GM23248 (cell line): ENCODE data around the gene THSD4. TPM values are rescaled to one million over a fixed set of nuclear protein-coding genes. Genes with fewer than 3 reads are reported as not detected.
"Not testable (repeated sequence)": the region's sequence is repeated elsewhere in the genome, so short reads cannot be mapped to it uniquely, and the experiment has no call there.

Source experiments
- DNase-seq: peaks from one replicate; pipeline ENCODE4 v3.0.0-alpha.2; 2015
- H2AFZ ChIP-seq: fragments of 200-600 bp; sonication (generic); 2 replicates; pipeline ENCODE4 v1.6.1; 2016; ENCODE audit warnings: antibody characterized with exemption
- H3F3A ChIP-seq: fragments of 200-600 bp; sonication (generic); 2 replicates; pipeline ENCODE4 v1.6.1; 2016; ENCODE audit warnings: mild to moderate bottlenecking, antibody characterized with exemption, mixed run types; ENCODE audit not compliant: insufficient read depth
- H3K27ac ChIP-seq: fragments of 200-600 bp; sonication (generic); 2 replicates; pipeline ENCODE4 v1.5.1; 2016; ENCODE audit warnings: mild to moderate bottlenecking
- H3K27me3 ChIP-seq: fragments of 200-600 bp; sonication (generic); replicated peaks from 2 replicates; pipeline ENCODE4 v1.6.1; 2016; ENCODE audit warnings: mild to moderate bottlenecking; ENCODE audit not compliant: insufficient read depth
- H3K36me3 ChIP-seq: fragments of 200-600 bp; sonication (generic); 2 replicates; pipeline ENCODE4 v1.6.1; 2016; ENCODE audit warnings: low read depth, mild to moderate bottlenecking
- H3K4me1 ChIP-seq: fragments of 200-600 bp; sonication (generic); 2 replicates; pipeline ENCODE4 v1.6.1; 2016; ENCODE audit warnings: mild to moderate bottlenecking; ENCODE audit not compliant: insufficient read depth
- H3K4me2 ChIP-seq: fragments of 200-600 bp; sonication (generic); one replicate; pipeline ENCODE4 v1.6.1; 2016; ENCODE audit warnings: mild to moderate bottlenecking; ENCODE audit not compliant: unreplicated experiment
- H3K4me3 ChIP-seq: fragments of 200-600 bp; sonication (generic); 2 replicates; pipeline ENCODE4 v1.5.1; 2016; ENCODE audit warnings: mild to moderate bottlenecking
- H3K79me2 ChIP-seq: fragments of 200-600 bp; sonication (generic); 2 replicates; pipeline ENCODE4 v1.6.1; 2016; ENCODE audit warnings: mild to moderate bottlenecking; ENCODE audit not compliant: insufficient read depth
- H3K9ac ChIP-seq: fragments of 200-600 bp; sonication (generic); 2 replicates; pipeline ENCODE4 v1.6.1; 2016; ENCODE audit warnings: mild to moderate bottlenecking
- H3K9me2 ChIP-seq: fragments of 200-600 bp; sonication (generic); 2 replicates; pipeline ENCODE4 v1.6.1; 2016; ENCODE audit warnings: mixed run types, mild to moderate bottlenecking, moderate library complexity; ENCODE audit not compliant: insufficient read depth
- H3K9me3 ChIP-seq: fragments of 200-600 bp; sonication (generic); one replicate; pipeline ENCODE4 v1.6.1; 2017; ENCODE audit warnings: low read depth
- H4K20me1 ChIP-seq: fragments of 200-600 bp; sonication (generic); 2 replicates; pipeline ENCODE4 v1.6.0; 2016; ENCODE audit not compliant: insufficient read depth
- EZH2 ChIP-seq: fragments of 200-600 bp; sonication (generic); IDR thresholded peaks from 2 replicates; pipeline ENCODE4 v1.6.1; 2018; ENCODE audit warnings: antibody characterized with exemption, mild to moderate bottlenecking; ENCODE audit not compliant: insufficient read depth, poor library complexity, severe bottlenecking
- EZH2phosphoT487 ChIP-seq: fragments of 200-600 bp; sonication (generic); IDR thresholded peaks from 2 replicates; pipeline ENCODE4 v1.6.1; 2018; ENCODE audit warnings: antibody characterized with exemption, moderate library complexity, mild to moderate bottlenecking, low read depth; ENCODE audit not compliant: insufficient read depth
- WGBS, 2 experiments: methylation state at CpG; one replicate each; pipeline ENCODE4 v1.1.6; 2015 to 2017; ENCODE audit warnings: low lambda C conversion rate in 2 of 2, low coverage in 1 of 2; ENCODE audit errors: missing lambda C conversion rate in 2 of 2; 5-methylcytosine and 5-hydroxymethylcytosine counted together
- in situ Hi-C: fragments of 300-500 bp; cut with MboI; formaldehyde crosslinking; loops from 2 replicates; pipeline ENCODE4 v1.15.0; 2020
- polyA plus RNA-seq: library from polyadenylated mRNA; unstranded; fragments of >200 nt; fragmentation: Nextera tagmentation; extraction: Ambion mirVana; gene quantifications from 2 replicates; pipeline ENCODE4 v1.2.1, GENCODE V29; 2016
- total RNA-seq: library from RNA; depleted of rRNA; stranded (reverse); fragments of >200 nt; shearing (Covaris generic); gene quantifications from 2 replicates; pipeline ENCODE4 v1.2.3, GENCODE V29; 2014

The THSD4 gene
- total and polyA plus RNA-seq, 2 experiments from 2014 or later: 14.2 to 58.9 TPM

- Histone ChIP-seq H4K20me1 (0 out of 2 replicates have a peak, but pooled peaks cover 3% of the 10 kb centered on the region), H3K79me2 (peaks cover 99% of the 10 kb centered on the region), H2AFZ (no peak overlapping the region), H3K9me2 (no peaks in the 10 kb centered on the region), H3K36me3 (no peaks in the 10 kb centered on the region), H3K9ac (no peak overlapping the region), H3K4me2 (no peak overlapping the region), H3K4me3 (no peak overlapping the region), H3K27ac (no peak overlapping the region), H3K4me1 (0 out of 2 replicates have a peak, but pooled peaks cover 6% of the 10 kb centered on the region), H3K9me3 (no peaks in the 10 kb centered on the region), H3K27me3 (no peaks in the 10 kb centered on the region), H3F3A (no peaks in the 10 kb centered on the region)
- in situ Hi-C loops: no loop called here
- 75 to 98% methylated on average over 3 to 4 of the region's 4 CpGs for WGBS, 2 experiments
- no peak for DNase-seq
- TF ChIP-seq EZH2phosphoT487: no peak
- no peak for TF ChIP-seq EZH2
These were observed 6.2 kb downstream of the THSD4 start for GRCh38 chr15:71121442-71121841.

- peaks cover 99% of the 10 kb centered on the region for H3K79me2 ChIP-seq
- H2AFZ ChIP-seq: no peak overlapping the region
- no peak overlapping the region for H3K9ac ChIP-seq
- H3K27me3 ChIP-seq: no peaks in the 10 kb centered on the region
- no peaks in the 10 kb centered on the region for H3K9me2 ChIP-seq
- TF ChIP-seq EZH2phosphoT487 (no peak), EZH2 (no peak)
- no peak for DNase-seq
- 0 out of 2 replicates have a peak, but pooled peaks cover 3% of the 10 kb centered on the region for H4K20me1 ChIP-seq
- in situ Hi-C loops: no loop called here
- H3K4me3 ChIP-seq: no peak overlapping the region
- 81 to 85% methylated on average over 8 of the region's 8 CpGs for WGBS, 2 experiments
- no peak overlapping the region for H3K27ac ChIP-seq
- H3F3A ChIP-seq: 0 out of 2 replicates have a peak, but pooled peaks cover 7% of the 10 kb centered on the region
- H3K36me3 ChIP-seq: no peaks in the 10 kb centered on the region
- H3K4me1 ChIP-seq: peaks cover 9% of the 10 kb centered on the region; the same call in 1 of the 2 replicates
- H3K9me3 ChIP-seq: no peaks in the 10 kb centered on the region
- no peak overlapping the region for H3K4me2 ChIP-seq
These were observed 9.9 kb downstream of the THSD4 start for GRCh38 chr15:71124937-71125790.

GRCh38 chr15:71125831-71126450 is 10.7 kb downstream of the THSD4 start:
- WGBS, 2 experiments: 86 to 90% methylated on average over 13 to 14 of the region's 14 CpGs
- Histone ChIP-seq H3K9ac (no peak overlapping the region), H2AFZ (no peak overlapping the region), H3K36me3 (no peaks in the 10 kb centered on the region), H3K79me2 (peaks cover 99% of the 10 kb centered on the region), H3K9me2 (no peaks in the 10 kb centered on the region), H3K4me1 (peaks cover 9% of the 10 kb centered on the region; the same call in 1 of the 2 replicates), H3K4me2 (no peak overlapping the region), H4K20me1 (0 out of 2 replicates have a peak, but pooled peaks cover 3% of the 10 kb centered on the region), H3K27ac (no peak overlapping the region), H3K4me3 (no peak overlapping the region), H3F3A (0 out of 2 replicates have a peak, but pooled peaks cover 7% of the 10 kb centered on the region), H3K27me3 (no peaks in the 10 kb centered on the region), H3K9me3 (no peaks in the 10 kb centered on the region)
- TF ChIP-seq EZH2 (no peak), EZH2phosphoT487 (no peak)
- peak; percentile 22 for DNase-seq
- in situ Hi-C loops: no loop called here

GRCh38 chr15:71127083-71127482 is 11.8 kb downstream of the THSD4 start:
- Histone ChIP-seq H3K36me3 (no peaks in the 10 kb centered on the region), H3K9ac (no peak overlapping the region), H2AFZ (no peak overlapping the region), H3K27ac (no peak overlapping the region), H3K9me3 (no peaks in the 10 kb centered on the region), H4K20me1 (0 out of 2 replicates have a peak, but pooled peaks cover 3% of the 10 kb centered on the region), H3F3A (0 out of 2 replicates have a peak, but pooled peaks cover 12% of the 10 kb centered on the region), H3K4me2 (no peak overlapping the region), H3K9me2 (no peaks in the 10 kb centered on the region), H3K4me3 (no peak overlapping the region), H3K79me2 (peaks cover 97% of the 10 kb centered on the region), H3K4me1 (peaks cover 17% of the 10 kb centered on the region), H3K27me3 (no peaks in the 10 kb centered on the region)
- DNase-seq: no peak
- in situ Hi-C loops: no loop called here
- TF ChIP-seq EZH2: no peak
- no peak for TF ChIP-seq EZH2phosphoT487

GRCh38 chr15:71128159-71128558 is 12.9 kb downstream of the THSD4 start:
- H3K79me2 ChIP-seq: peaks cover 97% of the 10 kb centered on the region
- DNase-seq, H3K9me3 ChIP-seq, H2AFZ ChIP-seq, H3K36me3 ChIP-seq, H3K4me2 ChIP-seq, in situ Hi-C loops, H3K4me3 ChIP-seq, H3K27me3 ChIP-seq, H3K9me2 ChIP-seq, H3K9ac ChIP-seq, H4K20me1 ChIP-seq, H3K27ac ChIP-seq: not testable (repeated sequence)
- peaks cover 21% of the 10 kb centered on the region for H3K4me1 ChIP-seq
- 0 out of 2 replicates have a peak, but pooled peaks cover 14% of the 10 kb centered on the region for H3F3A ChIP-seq
- WGBS, 2 experiments: 85 to 86% methylated on average over 6 of the region's 6 CpGs
